Calu3 (cell line): ENCODE results near the gene ZNF697. TPM values are rescaled to one million over a fixed set of nuclear protein-coding genes. Genes with fewer than 3 reads are reported as not detected.
A peak's percentile ranks its signal among the peaks of the same experiment; 100 is the strongest.
"Not testable (repeated sequence)": the region's sequence is repeated elsewhere in the genome, so short reads cannot be mapped to it uniquely, and the experiment has no call there.

Experiments used
- BruUV-seq: library from RNA; stranded (reverse); fragments of 400-500 nt; replicated peaks from 2 replicates; lab custom pipeline; 2021; lab: Mats Ljungman, UMichigan
- CTCF ChIA-PET: fragments of 300-600 bp; sonication (Branson Sonifier 250); formaldehyde crosslinking; loops from one replicate; lab custom pipeline; 2022; ENCODE audit warnings: antibody characterized with exemption; lab: Charles Lee
- DNase-seq: peaks from one replicate; pipeline ENCODE4 v3.0.0; 2022
- H3K27ac Mint-ChIP-seq: one replicate; pipeline ENCODE4 v1.8.0; 2022; ENCODE audit warnings: mixed read lengths; ENCODE audit not compliant: unreplicated experiment
- H3K27me3 Mint-ChIP-seq: one replicate; pipeline ENCODE4 v1.8.0; 2022; ENCODE audit warnings: mixed read lengths; ENCODE audit not compliant: unreplicated experiment
- H3K36me3 Mint-ChIP-seq: one replicate; pipeline ENCODE4 v1.8.0; 2022; ENCODE audit warnings: mild to moderate bottlenecking, moderate library complexity, mixed read lengths; ENCODE audit not compliant: insufficient read depth, unreplicated experiment
- H3K4me1 Mint-ChIP-seq: one replicate; pipeline ENCODE4 v1.8.0; 2022; ENCODE audit warnings: mild to moderate bottlenecking, low read depth, mixed read lengths; ENCODE audit not compliant: unreplicated experiment
- H3K4me3 Mint-ChIP-seq: one replicate; pipeline ENCODE4 v1.8.0; 2022; ENCODE audit warnings: mild to moderate bottlenecking, low read depth, moderate library complexity, mixed read lengths; ENCODE audit not compliant: unreplicated experiment
- H3K9me3 Mint-ChIP-seq: one replicate; pipeline ENCODE4 v1.8.0; 2022; ENCODE audit warnings: low read depth, mixed read lengths; ENCODE audit not compliant: unreplicated experiment
- CTCF ChIP-seq: fragments of 200-600 bp; IDR thresholded peaks from one replicate; pipeline ENCODE4 v1.8.0; 2022; ENCODE audit warnings: antibody characterized with exemption; ENCODE audit not compliant: unreplicated experiment
- intact Hi-C: fragments of 100-400 bp; cut with micrococcal nuclease; formaldehyde crosslinking; loops from one replicate; pipeline ENCODE4 v1.10.0; 2022; ENCODE audit not compliant: unreplicated experiment
- total RNA-seq: library from RNA; stranded (reverse); gene quantifications from 2 replicates; pipeline ENCODE4 v1.2.3, GENCODE V29; 2022

ZNF697 gene
- total RNA-seq, 1 experiment from 2014 or later: 4.8 TPM

- peak overlapping the region; percentile 52 for H3K27ac Mint-ChIP-seq
- H3K4me1 Mint-ChIP-seq: no peaks in the 10 kb centered on the region
- TF ChIP-seq CTCF: no peak
- H3K4me3 Mint-ChIP-seq: no peak overlapping the region
- H3K9me3 Mint-ChIP-seq: no peaks in the 10 kb centered on the region
- H3K36me3 Mint-ChIP-seq: peaks cover 8% of the 10 kb centered on the region
- H3K27me3 Mint-ChIP-seq: no peaks in the 10 kb centered on the region
- intact Hi-C loops: no loop called here
- no peak for DNase-seq
- BruUV-seq: no TSS peak
- CTCF ChIA-PET: no interaction called here
These were observed 25.5 kb downstream of the ZNF697 start for GRCh38 chr1:119622311-119623192.

- H3K4me1 Mint-ChIP-seq: no peaks in the 10 kb centered on the region
- intact Hi-C loops: no loop called here
- no peak for TF ChIP-seq CTCF
- no TSS peak for BruUV-seq
- DNase-seq: no peak
- no peaks in the 10 kb centered on the region for H3K27me3 Mint-ChIP-seq
- CTCF ChIA-PET: no interaction called here
- H3K36me3 Mint-ChIP-seq: peaks cover 8% of the 10 kb centered on the region
- no peak overlapping the region for H3K4me3 Mint-ChIP-seq
- no peaks in the 10 kb centered on the region for H3K9me3 Mint-ChIP-seq
- no peak overlapping the region for H3K27ac Mint-ChIP-seq
These were observed 26.4 kb downstream of the ZNF697 start for GRCh38 chr1:119621705-119622104.

- CTCF ChIA-PET: no interaction called here
These were observed 30.0 kb downstream of the ZNF697 start for GRCh38 chr1:119617751-119618691.

GRCh38 chr1:119616748-119617147, 31.3 kb downstream of the ZNF697 start:
- BruUV-seq, H3K36me3 Mint-ChIP-seq, H3K9me3 Mint-ChIP-seq, CTCF ChIA-PET, H3K4me1 Mint-ChIP-seq, intact Hi-C loops, H3K4me3 Mint-ChIP-seq, H3K27ac Mint-ChIP-seq, DNase-seq, H3K27me3 Mint-ChIP-seq: not testable (repeated sequence)

More at GRCh38 chr1:119617751-119618691, 30.0 kb downstream of the ZNF697 start:
- DNase-seq: no peak
- no peak for TF ChIP-seq CTCF
- H3K9me3 Mint-ChIP-seq: no peaks in the 10 kb centered on the region
- no peak overlapping the region for H3K27ac Mint-ChIP-seq
- H3K4me3 Mint-ChIP-seq: no peak overlapping the region
- peaks cover 4% of the 10 kb centered on the region for H3K36me3 Mint-ChIP-seq
- no peaks in the 10 kb centered on the region for H3K27me3 Mint-ChIP-seq
- no peaks in the 10 kb centered on the region for H3K4me1 Mint-ChIP-seq
- BruUV-seq: no TSS peak
- intact Hi-C loops: no loop called here

- H3K36me3 Mint-ChIP-seq, H3K4me1 Mint-ChIP-seq, H3K9me3 Mint-ChIP-seq, intact Hi-C loops, H3K4me3 Mint-ChIP-seq, H3K27me3 Mint-ChIP-seq, H3K27ac Mint-ChIP-seq, BruUV-seq, DNase-seq: not testable (repeated sequence)
- CTCF ChIA-PET: interaction anchor here (1.6 kb wide), 1 partner anchor 60 kb away, joined by 10 read pairs; no protein-coding TSS in a partner anchor
These were observed 33.0 kb downstream of the ZNF697 start for GRCh38 chr1:119615100-119615499.
